OCI-LY7 (cell line): ENCODE data around the gene SCG3. TPM values are rescaled to one million over a fixed set of nuclear protein-coding genes. Genes with fewer than 3 reads are reported as not detected.

Source experiments
- BruUV-seq: library from RNA; stranded (reverse); fragments of 400-500 nt; replicated peaks from 2 replicates; lab custom pipeline; 2021; lab: Mats Ljungman, UMichigan
- CTCF ChIA-PET: fragments of 300-600 bp; sonication (Branson Sonifier 250); formaldehyde crosslinking; loops from one replicate; lab custom pipeline; 2022; ENCODE audit warnings: antibody characterized with exemption; ENCODE audit not compliant: unreplicated experiment; lab: Charles Lee
- POLR2A ChIA-PET: fragments of 300-600 bp; sonication (Branson Sonifier 250); formaldehyde crosslinking; loops from one replicate; lab custom pipeline; 2022; ENCODE audit warnings: antibody characterized with exemption; lab: Charles Lee
- DNase-seq: peaks from one replicate; pipeline ENCODE4 v3.0.0-alpha.2; 2015; ENCODE audit warnings: low spot score
- H2AFZ ChIP-seq: fragments of 200-600 bp; sonication (generic), shearing (Covaris generic); 2 replicates; pipeline ENCODE4 v1.6.1; 2014; ENCODE audit warnings: mild to moderate bottlenecking, antibody characterized with exemption, low read length, moderate library complexity
- H3K27ac ChIP-seq: fragments of 200-600 bp; sonication (generic); 2 replicates; pipeline ENCODE4 v1.5.1; 2014; ENCODE audit warnings: mixed run types, low read depth, mild to moderate bottlenecking, moderate library complexity, low read length, inconsistent platforms; ENCODE audit not compliant: poor library complexity, severe bottlenecking
- H3K36me3 ChIP-seq: fragments of 200-600 bp; sonication (generic); 2 replicates; pipeline ENCODE4 v1.6.1; 2014; ENCODE audit warnings: mild to moderate bottlenecking, antibody characterized with exemption, low read length, moderate library complexity, mixed read lengths; ENCODE audit not compliant: insufficient read depth
- H3K4me1 ChIP-seq: fragments of 200-600 bp; sonication (generic); 2 replicates; pipeline ENCODE4 v1.5.1; 2014; ENCODE audit warnings: mild to moderate bottlenecking, low read length; ENCODE audit not compliant: insufficient read depth, poor library complexity, severe bottlenecking
- H3K4me2 ChIP-seq: fragments of 200-600 bp; sonication (generic); 2 replicates; pipeline ENCODE4 v1.6.1; 2014; ENCODE audit warnings: mild to moderate bottlenecking, low read length
- H3K4me3 ChIP-seq: fragments of 200-600 bp; sonication (generic); 2 replicates; pipeline ENCODE4 v1.5.1; 2014; ENCODE audit warnings: mild to moderate bottlenecking, low read depth, low read length; ENCODE audit not compliant: poor library complexity, severe bottlenecking
- H3K79me2 ChIP-seq: fragments of 200-600 bp; sonication (generic); 2 replicates; pipeline ENCODE4 v1.6.1; 2016; ENCODE audit warnings: low read depth, mild to moderate bottlenecking, low read length, moderate library complexity, mixed read lengths; ENCODE audit not compliant: insufficient read depth
- H3K9me2 ChIP-seq: fragments of 200-600 bp; sonication (generic); 2 replicates; pipeline ENCODE4 v1.6.1; 2016; ENCODE audit warnings: mild to moderate bottlenecking, low read length, mixed read lengths; ENCODE audit not compliant: insufficient read depth
- H3K9me3 ChIP-seq: fragments of 200-600 bp; sonication (generic); 2 replicates; pipeline ENCODE4 v1.6.1; 2014; ENCODE audit warnings: mild to moderate bottlenecking, mixed run types, low read length, mixed read lengths
- H4K20me1 ChIP-seq: fragments of 200-600 bp; sonication (generic); 2 replicates; pipeline ENCODE4 v1.6.1; 2014; ENCODE audit warnings: mild to moderate bottlenecking, antibody characterized with exemption, low read length, moderate library complexity, mixed read lengths; ENCODE audit not compliant: insufficient read depth
- EZH2phosphoT487 ChIP-seq: fragments of 200-600 bp; sonication (generic); IDR thresholded peaks from 2 replicates; pipeline ENCODE4 v1.6.1; 2018; ENCODE audit warnings: low read depth, borderline replicate concordance, mild to moderate bottlenecking, mixed run types, antibody characterized with exemption, low read length, moderate library complexity, mixed read lengths
- intact Hi-C: fragments of 100-400 bp; cut with micrococcal nuclease; formaldehyde crosslinking; loops from one replicate; pipeline ENCODE4 v1.10.0; 2022; ENCODE audit not compliant: unreplicated experiment
- total RNA-seq, 2 experiments: library from RNA; depleted of rRNA in 1 of 2; stranded (reverse); fragments of >200 nt in 1 of 2; shearing (Covaris generic) in 1 of 2; gene quantifications; 2 replicates each; pipeline ENCODE4 v1.2.3, GENCODE V29; 2014 to 2022
- TF ChIP-seq, protein P1 (sequence below): fragments of 200-600 bp; sonication (generic); conservative IDR thresholded peaks from 2 replicates; pipeline ENCODE4 v1.5.1; 2014; ENCODE audit warnings: mild to moderate bottlenecking, antibody characterized with exemption, low read length, moderate library complexity, mixed read lengths

SCG3 gene
- total RNA-seq, 2 experiments from 2014 or later: not detected

DNA sequence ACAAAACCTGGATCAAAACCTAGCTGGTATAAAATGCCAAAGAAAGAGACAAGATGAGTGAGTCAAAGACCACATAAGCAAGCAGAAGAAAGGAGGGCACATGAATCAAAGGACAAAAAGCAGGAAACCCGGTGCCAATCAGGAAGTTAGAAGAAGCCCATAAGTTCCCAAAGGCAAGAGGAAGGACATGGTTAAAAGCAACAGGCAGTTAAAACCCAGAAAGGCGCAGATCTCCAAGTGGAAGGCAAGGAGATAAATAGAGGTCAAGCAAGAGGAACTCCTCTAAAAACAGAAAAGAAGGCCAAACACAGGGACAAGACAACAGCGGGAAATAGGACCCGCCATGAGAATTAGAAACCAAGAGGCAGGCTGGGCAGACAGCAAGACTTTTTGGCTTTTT lies 74.5 kb downstream of the SCG3 start:
- intact Hi-C loops: no loop called here
- Histone ChIP-seq H3K27ac (no peak overlapping the region), H3K36me3 (no peaks in the 10 kb centered on the region), H3K4me1 (no peaks in the 10 kb centered on the region), H4K20me1 (no peaks in the 10 kb centered on the region), H3K79me2 (no peaks in the 10 kb centered on the region), H3K9me3 (no peaks in the 10 kb centered on the region), H3K4me3 (no peak overlapping the region), H2AFZ (no peak overlapping the region), H3K4me2 (no peak overlapping the region), H3K9me2 (no peaks in the 10 kb centered on the region)
- no TSS peak for BruUV-seq
- CTCF ChIA-PET: no interaction called here
- DNase-seq: no peak
- POLR2A ChIA-PET: interaction anchor here (0.6 kb wide), 1 partner anchor 145 kb away, joined by 3 read pairs; no protein-coding TSS in a partner anchor
- TF ChIP-seq, protein P1, sequence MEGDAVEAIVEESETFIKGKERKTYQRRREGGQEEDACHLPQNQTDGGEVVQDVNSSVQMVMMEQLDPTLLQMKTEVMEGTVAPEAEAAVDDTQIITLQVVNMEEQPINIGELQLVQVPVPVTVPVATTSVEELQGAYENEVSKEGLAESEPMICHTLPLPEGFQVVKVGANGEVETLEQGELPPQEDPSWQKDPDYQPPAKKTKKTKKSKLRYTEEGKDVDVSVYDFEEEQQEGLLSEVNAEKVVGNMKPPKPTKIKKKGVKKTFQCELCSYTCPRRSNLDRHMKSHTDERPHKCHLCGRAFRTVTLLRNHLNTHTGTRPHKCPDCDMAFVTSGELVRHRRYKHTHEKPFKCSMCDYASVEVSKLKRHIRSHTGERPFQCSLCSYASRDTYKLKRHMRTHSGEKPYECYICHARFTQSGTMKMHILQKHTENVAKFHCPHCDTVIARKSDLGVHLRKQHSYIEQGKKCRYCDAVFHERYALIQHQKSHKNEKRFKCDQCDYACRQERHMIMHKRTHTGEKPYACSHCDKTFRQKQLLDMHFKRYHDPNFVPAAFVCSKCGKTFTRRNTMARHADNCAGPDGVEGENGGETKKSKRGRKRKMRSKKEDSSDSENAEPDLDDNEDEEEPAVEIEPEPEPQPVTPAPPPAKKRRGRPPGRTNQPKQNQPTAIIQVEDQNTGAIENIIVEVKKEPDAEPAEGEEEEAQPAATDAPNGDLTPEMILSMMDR: no peak
- TF ChIP-seq EZH2phosphoT487: no peak

DNA sequence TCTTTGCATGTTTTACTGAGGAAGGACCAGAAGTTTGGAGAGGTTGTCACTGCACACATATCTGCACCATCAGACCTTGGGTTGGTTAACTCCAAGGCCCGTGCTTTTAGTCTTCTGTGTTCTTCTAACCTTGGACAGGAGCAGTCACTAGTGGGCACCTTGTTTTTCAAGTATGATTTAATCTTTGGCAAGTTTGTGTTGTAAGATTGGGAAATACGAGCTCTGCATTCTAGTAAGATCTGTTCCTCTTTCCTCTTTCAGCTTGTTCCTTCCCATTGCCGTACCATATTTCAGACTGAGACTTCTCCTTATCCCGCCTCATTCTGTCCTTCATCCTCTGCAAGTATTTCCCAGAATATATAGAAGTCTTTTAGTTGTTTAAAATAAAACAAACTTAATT lies 75.2 kb downstream of the SCG3 start:
- H3K4me3 ChIP-seq: no peak overlapping the region
- H3K79me2 ChIP-seq: no peaks in the 10 kb centered on the region
- H3K9me2 ChIP-seq: no peaks in the 10 kb centered on the region
- no peak overlapping the region for H3K4me2 ChIP-seq
- H4K20me1 ChIP-seq: no peaks in the 10 kb centered on the region
- BruUV-seq: no TSS peak
- H3K4me1 ChIP-seq: no peaks in the 10 kb centered on the region
- intact Hi-C loops: no loop called here
- no peak for DNase-seq
- TF ChIP-seq, protein P1: no peak
- no peak for TF ChIP-seq EZH2phosphoT487
- no peaks in the 10 kb centered on the region for H3K36me3 ChIP-seq
- H3K27ac ChIP-seq: no peak overlapping the region
- CTCF ChIA-PET: no interaction called here
- no peak overlapping the region for H2AFZ ChIP-seq
- POLR2A ChIA-PET: interaction anchor here (0.6 to 0.7 kb wide), 2 partner anchors 55 to 1292 kb away, joined by 3 read pairs; no protein-coding TSS in a partner anchor
- no peaks in the 10 kb centered on the region for H3K9me3 ChIP-seq

DNA sequence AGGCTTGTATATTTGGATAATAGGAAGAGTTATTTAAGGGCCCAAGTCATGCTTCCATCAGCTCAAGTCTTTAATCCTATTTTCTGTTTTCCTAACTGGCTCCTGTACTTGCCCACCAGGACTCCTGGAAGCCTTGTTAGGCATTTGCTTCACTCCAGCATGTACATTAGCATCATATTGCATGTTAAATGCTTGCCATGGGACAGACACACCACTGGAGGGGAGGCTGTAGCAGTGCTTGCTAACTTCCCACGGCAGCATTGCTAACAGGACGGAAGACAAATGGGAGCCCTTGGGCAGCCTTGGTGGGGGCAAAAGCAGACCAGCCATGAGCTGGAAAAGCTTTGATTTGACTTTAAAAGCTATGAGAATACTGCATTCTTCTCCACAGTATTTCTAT lies 76.1 kb downstream of the SCG3 start:
- Histone ChIP-seq H3K27ac (no peak overlapping the region), H3K9me3 (no peaks in the 10 kb centered on the region), H2AFZ (no peak overlapping the region), H3K9me2 (no peaks in the 10 kb centered on the region), H3K36me3 (no peaks in the 10 kb centered on the region), H3K79me2 (no peaks in the 10 kb centered on the region), H3K4me3 (no peak overlapping the region), H3K4me2 (no peak overlapping the region), H3K4me1 (no peaks in the 10 kb centered on the region), H4K20me1 (no peaks in the 10 kb centered on the region)
- intact Hi-C loops: no loop called here
- BruUV-seq: no TSS peak
- no peak for DNase-seq
- no peak for TF ChIP-seq EZH2phosphoT487
- TF ChIP-seq, protein P1: no peak
- ChIA-PET POLR2A (interaction anchor here (0.7 kb wide), 1 partner anchor 1291 kb away, joined by 3 read pairs; no protein-coding TSS in a partner anchor), CTCF (no interaction called here)
